22Rv1 (cell line): Measurements from ENCODE around the gene TRAPPC10.

ENCODE experiments used
- H3K27ac ChIP-seq: fragments of 450-650 bp; 2 replicates; pipeline ENCODE4 v1.5.1; 2017
- CTCF ChIP-seq: fragments of 450-650 bp; IDR thresholded peaks from 2 replicates; pipeline ENCODE4 v1.5.1; 2017; ENCODE audit warnings: mild to moderate bottlenecking
- ZFX ChIP-seq: fragments of 450-650 bp; IDR thresholded peaks from 2 replicates; pipeline ENCODE4 v1.6.1; 2017; ENCODE audit warnings: antibody characterized with exemption, borderline replicate concordance

Gene TRAPPC10

GRCh38 chr21:44006656-44007055 lies 5.5 kb upstream of the TRAPPC10 start:
- TF ChIP-seq ZFX (no peak), CTCF (no peak)
- no peak overlapping the region for H3K27ac ChIP-seq

DNA sequence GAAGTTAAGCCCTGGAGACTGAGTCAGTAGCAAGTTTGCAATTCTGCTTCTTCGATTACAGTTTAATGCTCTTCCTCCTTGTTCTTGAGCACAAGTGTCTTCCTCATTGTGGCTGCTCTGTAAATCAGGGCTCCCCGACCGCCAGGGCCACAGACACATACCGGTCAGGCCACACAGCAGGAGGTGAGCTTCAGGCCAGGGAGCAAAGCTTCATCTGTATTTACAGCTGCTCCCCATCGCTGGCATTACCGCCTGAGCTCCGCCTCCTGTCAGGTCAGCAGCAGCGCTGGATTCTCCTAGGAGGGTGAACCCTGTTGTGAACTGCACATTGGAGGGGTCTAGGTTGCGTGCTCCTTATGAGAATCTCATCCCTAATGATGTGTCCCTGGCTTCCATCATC lies 1.7 kb upstream of the TRAPPC10 start:
- TF ChIP-seq ZFX (no peak), CTCF (no peak)
- H3K27ac ChIP-seq = no peak overlapping the region

DNA sequence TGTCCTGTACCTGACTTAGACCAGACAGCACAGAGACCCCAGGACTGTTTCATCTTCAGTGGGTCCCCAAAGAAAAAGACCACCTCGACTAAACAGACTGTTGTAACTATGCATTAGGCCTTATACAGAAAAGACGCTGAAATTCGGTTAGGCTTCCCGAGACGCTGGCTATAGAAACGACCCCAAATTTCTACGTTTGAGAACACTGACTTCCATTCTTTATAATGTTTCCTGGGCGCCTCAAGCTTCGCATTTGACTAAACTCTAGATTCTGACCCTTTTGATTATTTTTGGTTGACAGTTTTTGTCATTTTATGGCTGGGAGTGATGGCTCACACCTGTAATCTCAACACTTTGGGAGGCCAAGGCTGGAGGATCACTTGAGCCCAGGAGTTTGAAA lies 986 bp upstream of the TRAPPC10 start:
- H3K27ac ChIP-seq = peak overlapping the region; percentile 83
- TF ChIP-seq ZFX = no peak
- TF ChIP-seq CTCF = no peak

- TF ChIP-seq ZFX (no peak), CTCF (peak; percentile 68)
- peak overlapping the region; percentile 83 for H3K27ac ChIP-seq
These were observed 618 bp downstream of the TRAPPC10 start for GRCh38 chr21:44012474-44013379.

GRCh38 chr21:44013380-44014088 lies 1.4 kb downstream of the TRAPPC10 start:
- no peak for TF ChIP-seq CTCF
- TF ChIP-seq ZFX = no peak
- peak overlapping the region; percentile 83 for H3K27ac ChIP-seq

- TF ChIP-seq ZFX = no peak
- no peak for TF ChIP-seq CTCF
- no peak overlapping the region for H3K27ac ChIP-seq
These were observed 5.5 kb downstream of the TRAPPC10 start for GRCh38 chr21:44017601-44018000.

GRCh38 chr21:44018127-44018526 lies 6.0 kb downstream of the TRAPPC10 start:
- no peak overlapping the region for H3K27ac ChIP-seq
- TF ChIP-seq CTCF = no peak
- TF ChIP-seq ZFX = no peak
